RPMI7951 (cell line): ENCODE data around the gene RAB1A. TPM values are rescaled to one million over a fixed set of nuclear protein-coding genes. Genes with fewer than 3 reads are reported as not detected.

Experiments used
- total RNA-seq: library from RNA; depleted of rRNA; stranded (reverse); fragments of >200 nt; shearing (Covaris generic); gene quantifications from 2 replicates; pipeline ENCODE4 v1.2.3, GENCODE V29; 2014; rRNA removed

Gene RAB1A
- total RNA-seq, 1 experiment from 2014 or later = 168 TPM

Other genes with a start within 250 kb of the RAB1A start
- gene SLC1A4, start 140.7 kb downstream of the RAB1A start, total RNA-seq = 17.0 and 17.1 TPM in 2 replicates
- gene CEP68, start 73.7 kb downstream of the RAB1A start, total RNA-seq = 5.2 and 5.6 TPM in 2 replicates
- 85.8 and 98.8 TPM in 2 replicates for gene ACTR2, start 97.7 kb upstream of the RAB1A start, total RNA-seq